ENCODE results near the gene BRPF3.

Gene BRPF3

GRCh38 chr6:36244641-36245280 is 48.2 kb downstream of the BRPF3 start:
- H3K36me3 ChIP-seq (ENCODE audit: insufficient read depth) = no peaks in the 10 kb centered on the region
- H3K4me2 ChIP-seq = no peak overlapping the region
- H3K4me1 ChIP-seq (ENCODE audit: low read depth, poor library complexity, severe bottlenecking) = no peaks in the 10 kb centered on the region
- no peak overlapping the region for H2AFZ ChIP-seq (ENCODE audit: low read depth)
- H3K4me3 ChIP-seq (IDR thresholded peaks at IDR 0.05; ENCODE audit: insufficient read depth, low read depth, low read length) = no peak overlapping the region
- no peaks in the 10 kb centered on the region for H3K79me2 ChIP-seq (ENCODE audit: insufficient read depth, low read depth)
- no peaks in the 10 kb centered on the region for H4K20me1 ChIP-seq (ENCODE audit: insufficient read depth)
- no peaks in the 10 kb centered on the region for H3K27me3 ChIP-seq (ENCODE audit: insufficient read depth, low read depth)
- TF ChIP-seq, protein P1, sequence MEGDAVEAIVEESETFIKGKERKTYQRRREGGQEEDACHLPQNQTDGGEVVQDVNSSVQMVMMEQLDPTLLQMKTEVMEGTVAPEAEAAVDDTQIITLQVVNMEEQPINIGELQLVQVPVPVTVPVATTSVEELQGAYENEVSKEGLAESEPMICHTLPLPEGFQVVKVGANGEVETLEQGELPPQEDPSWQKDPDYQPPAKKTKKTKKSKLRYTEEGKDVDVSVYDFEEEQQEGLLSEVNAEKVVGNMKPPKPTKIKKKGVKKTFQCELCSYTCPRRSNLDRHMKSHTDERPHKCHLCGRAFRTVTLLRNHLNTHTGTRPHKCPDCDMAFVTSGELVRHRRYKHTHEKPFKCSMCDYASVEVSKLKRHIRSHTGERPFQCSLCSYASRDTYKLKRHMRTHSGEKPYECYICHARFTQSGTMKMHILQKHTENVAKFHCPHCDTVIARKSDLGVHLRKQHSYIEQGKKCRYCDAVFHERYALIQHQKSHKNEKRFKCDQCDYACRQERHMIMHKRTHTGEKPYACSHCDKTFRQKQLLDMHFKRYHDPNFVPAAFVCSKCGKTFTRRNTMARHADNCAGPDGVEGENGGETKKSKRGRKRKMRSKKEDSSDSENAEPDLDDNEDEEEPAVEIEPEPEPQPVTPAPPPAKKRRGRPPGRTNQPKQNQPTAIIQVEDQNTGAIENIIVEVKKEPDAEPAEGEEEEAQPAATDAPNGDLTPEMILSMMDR (conservative IDR thresholded peaks at IDR 0.05; ENCODE audit: low read depth, low read length) = no peak
- H3K9ac ChIP-seq = no peak overlapping the region
- no peak overlapping the region for H3K27ac ChIP-seq

DNA sequence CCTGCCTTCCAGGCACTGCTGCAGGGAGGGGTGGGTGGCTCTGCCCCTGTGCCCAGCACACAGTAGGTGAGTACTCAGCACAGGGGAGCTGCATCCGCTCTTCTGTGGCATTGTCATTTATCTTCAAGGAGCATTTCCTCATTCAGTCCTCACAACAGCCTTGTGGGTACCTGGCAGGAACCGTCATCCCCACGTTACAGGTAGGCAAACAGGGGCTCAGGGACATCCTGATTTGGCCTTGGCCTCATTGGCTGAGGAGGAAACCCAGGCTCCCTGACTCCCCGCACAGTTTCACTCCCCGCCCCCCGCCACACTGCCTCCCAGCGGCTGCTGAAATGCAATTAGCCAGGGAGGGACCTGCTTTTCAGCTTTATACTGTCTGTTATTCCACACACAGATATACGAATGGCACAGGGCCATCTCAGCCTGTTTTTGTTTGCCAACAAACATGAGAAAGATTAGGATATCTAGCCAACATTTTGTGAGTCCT is 49.1 kb downstream of the BRPF3 start:
- no peaks in the 10 kb centered on the region for H4K20me1 ChIP-seq (ENCODE audit: insufficient read depth)
- no peak overlapping the region for H3K4me3 ChIP-seq (IDR thresholded peaks at IDR 0.05; ENCODE audit: insufficient read depth, low read depth, low read length)
- no peaks in the 10 kb centered on the region for H3K79me2 ChIP-seq (ENCODE audit: insufficient read depth, low read depth)
- no peaks in the 10 kb centered on the region for H3K36me3 ChIP-seq (ENCODE audit: insufficient read depth)
- TF ChIP-seq, protein P1 (conservative IDR thresholded peaks at IDR 0.05; ENCODE audit: low read depth, low read length) = no peak
- H3K9ac ChIP-seq = no peak overlapping the region
- H3K27ac ChIP-seq = no peak overlapping the region
- no peak overlapping the region for H2AFZ ChIP-seq (ENCODE audit: low read depth)
- H3K4me2 ChIP-seq = no peak overlapping the region
- no peaks in the 10 kb centered on the region for H3K27me3 ChIP-seq (ENCODE audit: insufficient read depth, low read depth)
- no peaks in the 10 kb centered on the region for H3K4me1 ChIP-seq (ENCODE audit: low read depth, poor library complexity, severe bottlenecking)

GRCh38 chr6:36246506-36247268 is 50.1 kb downstream of the BRPF3 start:
- TF ChIP-seq, protein P1 (conservative IDR thresholded peaks at IDR 0.05; ENCODE audit: low read depth, low read length) = no peak
- no peaks in the 10 kb centered on the region for H3K27me3 ChIP-seq (ENCODE audit: insufficient read depth, low read depth)
- no peak overlapping the region for H3K4me2 ChIP-seq
- H3K79me2 ChIP-seq (ENCODE audit: insufficient read depth, low read depth) = no peaks in the 10 kb centered on the region
- H4K20me1 ChIP-seq (ENCODE audit: insufficient read depth) = no peaks in the 10 kb centered on the region
- no peak overlapping the region for H3K9ac ChIP-seq
- H3K4me1 ChIP-seq (ENCODE audit: low read depth, poor library complexity, severe bottlenecking) = no peaks in the 10 kb centered on the region
- H3K4me3 ChIP-seq (IDR thresholded peaks at IDR 0.05; ENCODE audit: insufficient read depth, low read depth, low read length) = no peak overlapping the region
- no peak overlapping the region for H2AFZ ChIP-seq (ENCODE audit: low read depth)
- no peak overlapping the region for H3K27ac ChIP-seq
- H3K36me3 ChIP-seq (ENCODE audit: insufficient read depth) = no peaks in the 10 kb centered on the region

GRCh38 chr6:36247693-36248092 is 51.1 kb downstream of the BRPF3 start:
- H3K4me3 ChIP-seq (IDR thresholded peaks at IDR 0.05; ENCODE audit: insufficient read depth, low read depth, low read length) = no peak overlapping the region
- H3K27me3 ChIP-seq (ENCODE audit: insufficient read depth, low read depth) = no peaks in the 10 kb centered on the region
- no peak overlapping the region for H2AFZ ChIP-seq (ENCODE audit: low read depth)
- H3K27ac ChIP-seq = no peak overlapping the region
- H4K20me1 ChIP-seq (ENCODE audit: insufficient read depth) = no peaks in the 10 kb centered on the region
- no peaks in the 10 kb centered on the region for H3K36me3 ChIP-seq (ENCODE audit: insufficient read depth)
- no peaks in the 10 kb centered on the region for H3K4me1 ChIP-seq (ENCODE audit: low read depth, poor library complexity, severe bottlenecking)
- H3K4me2 ChIP-seq = no peak overlapping the region
- TF ChIP-seq, protein P1 (conservative IDR thresholded peaks at IDR 0.05; ENCODE audit: low read depth, low read length) = no peak
- no peak overlapping the region for H3K9ac ChIP-seq
- H3K79me2 ChIP-seq (ENCODE audit: insufficient read depth, low read depth) = no peaks in the 10 kb centered on the region
